K562 (cell line): ENCODE measurements around the gene EPHB3. TPM values are rescaled to one million over a fixed set of nuclear protein-coding genes. Genes with fewer than 3 reads are reported as not detected.

Experiments
- ATAC-seq: fragments of 200-7000 bp; cut with Tn5 transposase; 3 replicates; pipeline ENCODE4 v1.9.1; 2020; ENCODE audit warnings: moderate library complexity
- BruUV-seq: library from RNA; stranded (reverse); fragments of 400-500 nt; replicated peaks from 2 replicates; lab custom pipeline; 2021; lab: Mats Ljungman, UMichigan
- CTCF ChIA-PET: fragments of 300-600 bp; formaldehyde crosslinking; extraction: SDS; loops from one replicate; lab custom pipeline; 2021; ENCODE audit warnings: low intra/inter-chr PET ratio; lab: Yijun Ruan, JAX
- POLR2A ChIA-PET: fragments of 300-600, 350-650 bp; sonication (Branson Sonifier 250); formaldehyde crosslinking; extraction: SDS; loops from one replicate; lab custom pipeline; 2021; ENCODE audit warnings: antibody characterized with exemption, inconsistent platforms; lab: Yijun Ruan, JAX
- DNase-seq, 4 experiments: peaks; one replicate each; pipeline versions ENCODE4 v3.0.0 to v3.0.0-alpha.2; 2011 to 2018; ENCODE audit warnings: low spot score in 3 of 4, mixed read lengths in 3 of 4; ENCODE audit errors: extremely low read depth in 1 of 4
- FAIRE-seq: peaks from 2 replicates; lab custom pipeline; 2011; peaks lifted over from hg19 to GRCh38; lab: Jason Lieb, UNC
- H2AFZ ChIP-seq: 2 replicates; pipeline ENCODE4 v1.6.0; 2011; ENCODE audit warnings: low read depth, low read length, control low read depth, inconsistent platforms
- H3K27ac ChIP-seq: fragments of 200-600 bp; 3 replicates; pipeline ENCODE4 v1.8.0; 2011; ENCODE audit warnings: low read depth, mild to moderate bottlenecking, control low read depth, inconsistent platforms, low read length, moderate library complexity, mixed read lengths; ENCODE audit errors: extremely low read depth
- H3K27me3 ChIP-seq, 2 experiments: fragments of 300-600 bp in 1 of 2; 2 replicates in 1 of 2; 3 replicates in 1 of 2; pipeline versions ENCODE4 v1.6.0 to v1.8.0; 2011; ENCODE audit warnings: inconsistent platforms in 2 of 2, low read length in 2 of 2, mild to moderate bottlenecking in 1 of 2, mixed read lengths in 1 of 2, moderate library complexity in 1 of 2; ENCODE audit not compliant: control insufficient read depth in 2 of 2, insufficient read depth in 2 of 2
- H3K36me3 ChIP-seq: fragments of 300-600 bp; 3 replicates; pipeline ENCODE4 v1.8.0; 2011; ENCODE audit warnings: mild to moderate bottlenecking, low read length, inconsistent platforms; ENCODE audit not compliant: control insufficient read depth, insufficient read depth
- H3K4me1 ChIP-seq, 2 experiments: fragments of 200-600 bp in 1 of 2; replicated peaks in 1 of 2; 2 replicates in 1 of 2; 3 replicates in 1 of 2; pipeline versions ENCODE4 v1.5.1 to v1.8.0; 2011; ENCODE audit warnings: inconsistent platforms in 2 of 2, low read length in 2 of 2, mild to moderate bottlenecking in 1 of 2, mixed read lengths in 1 of 2, moderate library complexity in 1 of 2; ENCODE audit not compliant: control insufficient read depth in 2 of 2, insufficient read depth in 2 of 2
- H3K4me2 ChIP-seq: 2 replicates; pipeline ENCODE4 v1.6.1; 2011; ENCODE audit warnings: low read length, control low read depth, inconsistent platforms, mixed read lengths; ENCODE audit not compliant: insufficient read depth
- H3K4me3 ChIP-seq: fragments of 200-600 bp; sonication (generic), shearing (Covaris generic); 2 replicates; pipeline ENCODE4 v1.5.1; 2016; ENCODE audit warnings: control low read depth, inconsistent platforms
- H3K79me2 ChIP-seq: fragments of 200-600 bp; 3 replicates; pipeline ENCODE4 v1.8.0; 2011; ENCODE audit warnings: low read length, inconsistent platforms; ENCODE audit not compliant: control insufficient read depth, insufficient read depth
- H3K9ac ChIP-seq, 2 experiments: 2 replicates each; pipeline versions ENCODE4 v1.6.0 to v1.6.1; 2011; ENCODE audit warnings: low read depth in 2 of 2, low read length in 2 of 2, control low read depth in 1 of 2, inconsistent platforms in 1 of 2, mild to moderate bottlenecking in 1 of 2, mixed read lengths in 1 of 2; ENCODE audit not compliant: insufficient read depth in 1 of 2
- H3K9me1 ChIP-seq: one replicate; pipeline ENCODE4 v1.6.0; 2011; ENCODE audit warnings: inconsistent platforms, mild to moderate bottlenecking, low read length, moderate library complexity; ENCODE audit not compliant: control insufficient read depth, insufficient read depth
- H3K9me3 ChIP-seq: replicated peaks from 2 replicates; pipeline ENCODE4 v1.5.1; 2011; ENCODE audit warnings: low read depth, low read length, inconsistent platforms; ENCODE audit not compliant: control insufficient read depth, insufficient read depth
- H4K20me1 ChIP-seq: replicated peaks from 2 replicates; pipeline ENCODE4 v1.6.1; 2011; ENCODE audit warnings: low read length, inconsistent platforms, mixed read lengths; ENCODE audit not compliant: control insufficient read depth, insufficient read depth
- ERF ChIP-seq: fragments of 450-650 bp; formaldehyde crosslinking; IDR thresholded peaks from 2 replicates; pipeline ENCODE4 v1.4.0; 2020; ENCODE audit warnings: mild to moderate bottlenecking, mixed read lengths
- FOXA3 ChIP-seq, 2 experiments: fragments of 450-650 bp in 1 of 2; sonication (generic) in 1 of 2; formaldehyde crosslinking; IDR thresholded peaks in 1 of 2; conservative IDR thresholded peaks in 1 of 2; 2 replicates each; pipeline versions ENCODE4 v1.4.0 to v1.8.0; 2020 to 2022; ENCODE audit warnings: mild to moderate bottlenecking in 2 of 2, missing genetic modification reagents in 1 of 2
- GMEB1 ChIP-seq: fragments of 250-450 bp; sonication (Bioruptor Pico); IDR thresholded peaks from 2 replicates; pipeline ENCODE4 v1.4.0; 2020; ENCODE audit warnings: mild to moderate bottlenecking
- NFYB ChIP-seq: IDR thresholded peaks from 2 replicates; pipeline ENCODE4 v1.6.1; 2011; ENCODE audit warnings: mild to moderate bottlenecking, moderate library complexity; ENCODE audit not compliant: insufficient read length; ENCODE audit errors: extremely low read depth
- PREB ChIP-seq: sonication (generic); formaldehyde crosslinking; IDR thresholded peaks from 2 replicates; pipeline ENCODE4 v1.8.1; 2023; ENCODE audit warnings: mild to moderate bottlenecking, missing genetic modification reagents
- RFX1 ChIP-seq: fragments of 450-650 bp; IDR thresholded peaks from 2 replicates; pipeline ENCODE4 v1.6.1; 2016; ENCODE audit warnings: mild to moderate bottlenecking, moderate library complexity
- SRF ChIP-seq, 2 experiments: fragments of 250-450, 450-650 bp in 1 of 2; sonication (Bioruptor Pico) in 1 of 2; sonication (generic) in 1 of 2; formaldehyde crosslinking; IDR thresholded peaks; 2 replicates each; pipeline versions ENCODE4 v1.5.0 to v1.5.1; 2020 to 2022; ENCODE audit warnings: mild to moderate bottlenecking in 1 of 2, missing genetic modification reagents in 1 of 2
- UBTF ChIP-seq, 2 experiments: IDR thresholded peaks; 2 replicates each; pipeline ENCODE4 v1.6.1; 2012; ENCODE audit warnings: improper control_type of control experiment in 2 of 2, low read depth in 2 of 2, low read length in 2 of 2, borderline replicate concordance in 1 of 2
- ZBTB2 ChIP-seq: fragments of 450-650 bp; IDR thresholded peaks from 2 replicates; pipeline ENCODE4 v1.6.1; 2016; ENCODE audit warnings: antibody characterized with exemption
- WGBS: fragments of 100-300 bp; shearing (Covaris generic); methylation state at CpG from one replicate; pipeline ENCODE4 v1.1.6; 2016; ENCODE audit warnings: low coverage, mixed read lengths; ENCODE audit not compliant: insufficient coverage; ENCODE audit errors: missing lambda C conversion rate; 5-methylcytosine and 5-hydroxymethylcytosine counted together
- in situ Hi-C: fragments of 300-500 bp; cut with MboI; formaldehyde crosslinking; loops from 4 replicates; pipeline ENCODE4 v1.15.0; 2018; ENCODE audit warnings: inconsistent platforms, mixed read lengths
- intact Hi-C: fragments of 100-400 bp; cut with micrococcal nuclease; formaldehyde crosslinking; loops from 2 replicates; pipeline ENCODE4 v1.14.2; 2022
- polyA plus RNA-seq, 8 experiments: library from polyadenylated mRNA; depleted of rRNA in 4 of 8; stranded (reverse) in 5 of 8; unstranded in 3 of 8; fragments of >200 nt; fragmentation: Nextera tagmentation in 2 of 8; fragmentation: Illumina TruSeq in 1 of 8; extraction: Ambion mirVana in 2 of 8; extraction: Trizol in 1 of 8; gene quantifications; 2 replicates each; pipeline versions ENCODE4 v1.2.1 to v1.2.3, GENCODE V29; 2011 to 2014; ENCODE audit warnings: inconsistent platforms in 1 of 8, missing spikeins in 1 of 8
- total RNA-seq, 7 experiments: library from RNA; depleted of rRNA in 6 of 7; stranded (reverse); fragments of >200 nt in 6 of 7; fragmentation: Illumina TruSeq in 2 of 7; extraction: Trizol in 2 of 7; gene quantifications; 2 replicates each; pipeline versions ENCODE4 v1.2.1 to v1.2.3, GENCODE V29; 2011 to 2021; ENCODE audit warnings: low replicate concordance in 1 of 7

Gene EPHB3
- total and polyA plus RNA-seq, 9 of the 15 experiments (the other 6 are each of a cell fraction or from before 2014, with no cell fraction given), result not detected

- no peak for TF ChIP-seq ZBTB2
Observed at GRCh38 chr3:184558726-184559125, 2.9 kb upstream of the EPHB3 start (continued).

- no peak overlapping the region for H3K4me2 ChIP-seq
- in situ Hi-C loops, result no loop called here
Observed at GRCh38 chr3:184559336-184559735, 2.2 kb upstream of the EPHB3 start.

More at GRCh38 chr3:184559336-184559735, 2.2 kb upstream of the EPHB3 start:
- ChIA-PET CTCF (no interaction called here), POLR2A (interaction anchor here (0.7 kb wide), 1 partner anchor 26 kb away, joined by 3 read pairs; no protein-coding TSS in a partner anchor)
- H3K9ac ChIP-seq, result no peak overlapping the region
- no peak overlapping the region for H3K27ac ChIP-seq
- intact Hi-C loops, result no loop called here
- no peaks in the 10 kb centered on the region for H3K9me3 ChIP-seq
- peaks cover 27 to 71% of the 10 kb centered on the region in 2 experiments for H3K27me3 ChIP-seq
- H3K4me1 ChIP-seq, result peaks cover 0 to 8% of the 10 kb centered on the region in 2 experiments; a peak in 1 of 5 replicates
- DNase-seq, result no peak
- H3K4me3 ChIP-seq, result no peak overlapping the region
- no peak for FAIRE-seq
- no peaks in the 10 kb centered on the region for H3K9me1 ChIP-seq
- no TSS peak for BruUV-seq
- TF ChIP-seq GMEB1 (CRISPR knock-in tag) (no peak), FOXA3 (CRISPR knock-in tag; conservative IDR thresholded peaks at IDR 0.05 in 1 of 2, IDR thresholded peaks at IDR 0.05 in 1 of 2) (no peak), NFYB (no peak), PREB (CRISPR knock-in tag) (no peak), SRF (CRISPR knock-in tag; IDR thresholded peaks at IDR 0.05) (no peak), ERF (CRISPR knock-in tag) (no peak), RFX1 (no peak), UBTF (IDR thresholded peaks at IDR 0.05; ENCODE audit: borderline replicate concordance in 1 of 2, low read depth in 2 of 2, low read length in 2 of 2) (no peak)
- TF ChIP-seq, all 486 proteins: peak for 0
- H3K79me2 ChIP-seq, result no peaks in the 10 kb centered on the region
- ATAC-seq, result no peak
- no peak overlapping the region for H2AFZ ChIP-seq
- no peaks in the 10 kb centered on the region for H3K36me3 ChIP-seq
- 2% methylated on average over 11 of the region's 11 CpGs for WGBS
- 0 out of 2 replicates have a peak, but pooled peaks cover 3% of the 10 kb centered on the region for H4K20me1 ChIP-seq
